ENCODE measurements around the gene TRPV5. TPM values are rescaled to one million over a fixed set of nuclear protein-coding genes. Genes with fewer than 3 reads are reported as not detected.

The TRPV5 gene
- total and polyA plus RNA-seq, 2 of the 8 experiments (the other 6 are each of a cell fraction or from before 2014, with no cell fraction given) = 0.03 TPM; not detected in 1

DNA sequence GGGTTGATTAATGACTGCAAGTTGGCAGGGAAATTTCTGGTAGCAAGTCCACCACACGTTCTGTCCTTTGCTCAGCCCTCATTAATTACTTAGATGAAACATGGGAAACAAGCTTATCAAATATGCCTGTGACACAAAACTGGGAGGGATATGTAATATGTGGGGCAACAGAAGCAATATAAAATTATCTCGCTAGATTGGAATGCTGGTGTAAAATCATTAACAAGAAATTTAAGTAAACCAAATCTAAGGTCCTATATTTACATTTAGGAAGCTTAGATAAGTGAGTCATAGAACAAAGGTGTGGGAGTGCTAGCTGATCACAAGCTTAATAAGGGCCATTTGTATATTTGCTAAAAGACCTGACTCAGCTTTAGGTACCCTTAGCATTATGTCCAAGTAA is 23.5 kb downstream of the TRPV5 start:
- Histone ChIP-seq H3K36me3 (ENCODE audit: control insufficient read depth in 2 of 4, insufficient read depth in 4 of 4, low read length in 3 of 4) (no peaks in the 10 kb centered on the region), H2BK5ac (ENCODE audit: low read depth, low read length) (no peak overlapping the region), H3K9me3 (ENCODE audit: insufficient read depth in 2 of 2, low read depth in 1 of 2, low read length in 1 of 2) (peaks cover 15 to 20% of the 10 kb centered on the region in 2 experiments; a peak in 3 of 4 replicates), H4K8ac (ENCODE audit: extremely low read depth, insufficient read depth, low read length) (no peak overlapping the region), H3K79me2 (ENCODE audit: control insufficient read depth in 1 of 2, insufficient read depth in 2 of 2, low read length in 2 of 2) (no peaks in the 10 kb centered on the region), H3K27me3 (replicated peaks in 1 of 4; ENCODE audit: control insufficient read depth in 3 of 4, extremely low read depth in 1 of 4, insufficient read depth in 3 of 4, low read length in 3 of 4) (no peaks in the 10 kb centered on the region), H3K56ac (replicated peaks; ENCODE audit: insufficient read length, low read depth, low read length) (no peak overlapping the region), H3K4me3 (ENCODE audit: extremely low read depth in 1 of 4, insufficient read depth in 2 of 4, low read depth in 3 of 4, low read length in 4 of 4) (no peak overlapping the region), H3K79me1 (ENCODE audit: low read depth, low read length) (no peaks in the 10 kb centered on the region), H3K23me2 (ENCODE audit: low read depth, low read length) (no peaks in the 10 kb centered on the region), H3K4me2 (ENCODE audit: insufficient read depth in 1 of 2, low read depth in 2 of 2, low read length in 2 of 2) (no peak overlapping the region), H2AK5ac (ENCODE audit: low read depth, low read length) (no peak overlapping the region), H3K4me1 (replicated peaks in 1 of 4; ENCODE audit: control insufficient read depth in 3 of 4, insufficient read depth in 4 of 4, low read length in 3 of 4) (no peaks in the 10 kb centered on the region), H4K91ac (replicated peaks; ENCODE audit: insufficient read length, low read length) (no peak overlapping the region), H2AFZ (ENCODE audit: low read length) (no peak overlapping the region), H2BK20ac (ENCODE audit: low read length) (no peak overlapping the region), H3K14ac (ENCODE audit: insufficient read length) (no peak overlapping the region), H3K4ac (replicated peaks; ENCODE audit: insufficient read length, low read depth, low read length) (no peak overlapping the region), H4K20me1 (replicated peaks in 1 of 2; ENCODE audit: control insufficient read depth in 1 of 2, insufficient read depth in 2 of 2, low read length in 2 of 2) (no peaks in the 10 kb centered on the region), H2BK12ac (ENCODE audit: low read depth, low read length) (no peak overlapping the region), H3K9ac (replicated peaks in 1 of 4; ENCODE audit: extremely low read depth in 1 of 4, low read depth in 3 of 4, low read length in 3 of 4) (no peak overlapping the region), H2BK120ac (replicated peaks; ENCODE audit: low read depth, low read length) (no peak overlapping the region), H4K5ac (ENCODE audit: insufficient read length, low read depth, low read length) (no peak overlapping the region), H3K23ac (ENCODE audit: insufficient read length) (no peak overlapping the region), H3K27ac (ENCODE audit: low read depth, low read length) (no peak overlapping the region), H2BK15ac (ENCODE audit: low read length) (no peak overlapping the region), H3K18ac (ENCODE audit: extremely low read depth, low read length) (no peak overlapping the region)
- no peak for DNase-seq (ENCODE audit: low read depth in 1 of 2, low spot score in 2 of 2)
- CTCF ChIA-PET (ENCODE audit: partially characterized antibody) = interaction anchor here (0.7 to 3.9 kb wide), 25 partner anchors 9 to 534 kb away, joined by 3 to 34 read pairs (median 6); partner anchors contain the start of genes LLCFC1 and TRPV5
- no peak for FAIRE-seq
- TF ChIP-seq POLR2A (IDR thresholded peaks at IDR 0.05; ENCODE audit: control extremely low read depth in 1 of 2, low read depth in 2 of 2, low read length in 2 of 2) = no peak
- POLR2A ChIA-PET (ENCODE audit: partially characterized antibody) = interaction anchor here (1.0 kb wide), 1 partner anchor 13 kb away, joined by 5 read pairs; no protein-coding TSS in a partner anchor
- WGBS, 2 experiments (ENCODE audit: extremely low coverage in 1 of 2, insufficient coverage in 1 of 2, insufficient read length in 1 of 2, insufficient replicate concordance in 2 of 2, low coverage in 1 of 2, low lambda C conversion rate in 2 of 2, missing lambda C conversion rate in 1 of 2) = 91% methylated on average over 2 of the region's 2 CpGs; no CpG with 5 or more reads in 1 of the 2 experiments

Measured in H1 (cell line).